Activated CD4-positive, alpha-beta T cell treated with anti-CD3 and anti-CD28 coated beads for 24 hours (primary cell): ENCODE measurements around the gene LRRC3C.
"Not testable (repeated sequence)": the region's sequence is repeated elsewhere in the genome, so short reads cannot be mapped to it uniquely, and the experiment has no call there.

ENCODE experiments used
- DNase-seq, 2 donors: peaks; one replicate each; pipeline ENCODE4 v3.0.0-alpha.2; 2020; ENCODE audit warnings: low read depth in 2 of 2

LRRC3C gene, protein sequence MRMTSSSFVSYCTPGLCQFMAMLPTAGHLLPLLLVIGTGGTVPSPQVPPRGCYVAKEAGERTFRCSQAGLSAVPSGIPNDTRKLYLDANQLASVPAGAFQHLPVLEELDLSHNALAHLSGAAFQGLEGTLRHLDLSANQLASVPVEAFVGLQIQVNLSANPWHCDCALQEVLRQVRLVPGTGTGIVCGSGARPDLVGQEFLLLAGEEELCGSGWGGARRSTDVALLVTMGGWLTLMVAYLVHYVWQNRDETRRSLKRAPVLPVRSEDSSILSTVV

DNA sequence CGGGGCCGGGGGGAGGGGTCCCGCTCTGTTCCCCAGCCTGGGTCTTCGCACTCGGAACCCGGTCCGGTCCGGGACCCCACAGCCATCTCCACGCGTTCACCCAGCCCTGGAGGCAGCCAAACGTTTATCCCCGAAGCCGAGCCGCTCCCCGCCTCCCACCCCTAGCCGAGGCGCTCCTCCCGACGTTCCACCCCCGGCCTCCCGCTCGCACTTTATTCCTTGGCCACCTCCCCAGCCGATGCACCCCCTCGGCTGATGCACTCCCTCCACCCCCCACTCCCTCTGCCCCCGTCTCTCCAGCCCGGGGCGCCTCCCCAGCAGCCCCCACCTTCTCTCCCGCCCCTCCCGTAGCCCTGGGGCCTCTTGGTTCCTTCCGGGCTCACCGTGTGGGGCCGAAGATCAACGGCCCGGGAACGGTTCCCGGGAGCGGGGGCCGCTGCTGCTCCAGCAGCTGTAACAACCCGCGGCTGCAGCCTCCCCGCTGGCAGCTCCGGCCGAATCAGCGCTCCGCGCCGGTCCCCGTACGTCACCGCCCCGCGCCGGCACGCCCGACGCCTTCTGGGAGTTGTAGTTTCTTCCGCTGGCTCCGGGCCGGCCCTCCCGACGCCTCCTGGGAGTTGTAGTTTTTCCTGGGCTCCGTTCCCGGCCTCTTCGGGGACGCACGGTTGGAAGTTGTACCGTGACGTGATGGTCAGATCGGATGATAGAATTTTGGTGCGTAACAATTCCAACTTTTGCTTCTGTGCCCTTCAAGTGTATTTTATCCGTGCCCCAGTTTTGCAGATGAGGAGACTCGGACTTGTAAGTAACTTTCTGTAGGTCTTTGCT is at the start of gene LRRC3C, which contains the start of gene ORMDL3:
Gene LRRC3C (plus strand): TSS at position 632 of the 828 bp plus-strand sequence. CDS start 13,792 bp downstream, outside the sequence.
Gene ORMDL3 (minus strand): TSS at position 501 of the 828 bp plus-strand sequence. CDS start 3,398 bp downstream, outside the sequence.
- DNase-seq, result peak; percentile 83 to 87

GRCh38 chr17:39886102-39886501 is 41.4 kb upstream of the LRRC3C start:
- not testable (repeated sequence) for DNase-seq

GRCh38 chr17:39887078-39887477 is 40.5 kb upstream of the LRRC3C start:
- no peak for DNase-seq

DNA sequence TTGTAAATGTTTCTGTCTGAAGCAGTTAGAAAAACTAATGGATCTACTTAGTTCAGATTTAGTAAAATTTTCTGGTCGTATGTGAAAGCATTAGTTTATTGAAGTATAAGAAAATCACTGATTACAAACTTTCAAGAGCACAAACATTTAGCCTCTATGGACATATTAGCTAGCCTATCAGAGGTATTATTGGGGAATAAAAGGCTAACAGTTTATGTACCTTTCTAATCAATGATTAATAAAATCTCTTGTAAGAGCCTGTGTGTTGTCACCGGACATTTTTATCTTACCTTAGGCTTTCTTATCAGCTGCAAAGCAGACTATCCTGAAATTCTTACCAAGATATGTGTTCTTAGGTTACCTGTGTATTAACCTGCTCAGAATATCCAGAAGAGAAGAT is 38.3 kb upstream of the LRRC3C start:
- DNase-seq, result no peak

GRCh38 chr17:39894681-39895376 is 32.7 kb upstream of the LRRC3C start:
- DNase-seq, result no peak

- DNase-seq, result no peak
Observed at GRCh38 chr17:39898088-39898487, 29.4 kb upstream of the LRRC3C start.

- DNase-seq, result no peak
Observed at GRCh38 chr17:39899215-39899614, 28.3 kb upstream of the LRRC3C start.

DNA sequence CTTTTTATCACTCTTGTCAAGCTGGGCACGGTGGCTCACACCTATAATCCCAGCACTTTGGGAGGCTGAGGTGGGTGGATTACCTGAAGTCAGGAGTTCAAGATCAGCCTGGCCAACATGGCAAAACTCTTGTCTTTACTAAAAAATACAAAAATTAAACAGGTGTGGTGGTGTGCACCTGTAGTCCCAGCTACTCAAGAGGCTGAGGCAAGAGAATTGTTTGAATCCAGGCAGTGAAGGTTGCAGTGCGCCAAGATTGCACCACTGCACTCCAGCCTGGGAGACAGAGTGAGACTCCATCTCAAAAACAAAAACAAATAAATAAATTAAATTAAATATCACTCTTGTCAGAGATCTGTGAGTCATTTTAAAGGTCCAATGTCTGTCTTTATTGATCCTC is 25.5 kb upstream of the LRRC3C start:
- DNase-seq, result not testable (repeated sequence)

DNA sequence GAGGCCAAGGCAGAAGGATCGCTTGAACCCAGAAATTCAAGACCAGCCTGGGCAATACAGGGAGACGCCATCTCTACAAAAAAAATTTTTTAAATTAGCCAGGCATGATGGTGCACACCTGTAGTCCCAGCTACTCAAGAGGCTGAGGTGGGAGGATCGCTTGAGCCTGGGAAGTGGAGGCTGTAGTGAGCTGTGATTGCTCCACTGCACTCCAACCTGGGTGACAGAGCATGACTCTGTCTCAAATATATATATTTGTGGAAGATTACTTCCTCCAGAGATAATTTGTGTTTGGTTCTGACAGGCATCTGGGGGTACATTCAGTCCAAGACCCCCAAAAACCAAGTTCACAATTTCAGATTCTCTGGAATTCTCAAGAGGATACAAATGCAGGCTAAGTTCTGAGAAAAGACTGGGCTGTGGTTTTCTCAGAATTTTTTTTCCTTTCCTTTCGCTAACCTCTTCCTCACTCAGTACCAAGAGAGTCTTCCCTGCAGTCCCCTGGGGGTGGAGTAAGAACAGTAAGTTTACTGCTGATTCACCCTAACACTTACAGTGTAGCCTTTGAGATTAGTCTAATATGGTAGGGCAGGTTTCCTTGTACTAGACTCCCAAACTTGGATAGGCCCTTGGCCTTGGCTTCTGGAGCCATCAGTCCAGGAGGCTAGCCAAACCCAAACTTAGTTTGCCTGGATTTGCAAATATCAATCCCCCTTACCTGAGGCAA is 24.2 kb upstream of the LRRC3C start:
- no peak for DNase-seq

GRCh38 chr17:39904990-39905288 is 22.6 kb upstream of the LRRC3C start:
- no peak for DNase-seq

DNA sequence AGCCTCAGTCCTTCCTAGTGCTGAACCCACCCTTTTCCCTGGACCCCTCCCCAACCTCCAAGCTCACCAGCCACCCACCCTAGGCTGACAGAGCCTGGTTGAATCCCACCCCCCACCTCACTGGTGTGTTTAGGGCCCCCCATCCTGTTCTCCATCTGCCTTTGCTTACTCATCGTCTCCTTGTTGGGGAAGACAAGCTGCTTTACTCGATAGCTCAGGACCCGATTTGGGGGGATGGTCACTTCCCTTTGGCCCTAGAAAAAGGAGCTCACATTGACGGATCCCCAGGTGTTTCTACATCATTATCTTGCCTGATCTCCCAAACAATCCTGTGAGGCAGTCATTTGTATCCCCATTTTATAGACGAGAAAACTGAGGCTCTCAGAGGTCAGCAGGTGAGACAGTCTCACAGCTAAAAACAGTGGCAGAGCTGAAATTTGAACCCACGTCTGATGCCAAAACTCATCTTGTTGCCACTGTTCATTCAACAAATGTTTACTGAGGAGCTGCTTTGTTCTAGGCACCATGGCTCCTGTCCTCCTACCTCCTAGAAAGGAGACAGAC is 18.7 kb upstream of the LRRC3C start:
- DNase-seq, result no peak

DNA sequence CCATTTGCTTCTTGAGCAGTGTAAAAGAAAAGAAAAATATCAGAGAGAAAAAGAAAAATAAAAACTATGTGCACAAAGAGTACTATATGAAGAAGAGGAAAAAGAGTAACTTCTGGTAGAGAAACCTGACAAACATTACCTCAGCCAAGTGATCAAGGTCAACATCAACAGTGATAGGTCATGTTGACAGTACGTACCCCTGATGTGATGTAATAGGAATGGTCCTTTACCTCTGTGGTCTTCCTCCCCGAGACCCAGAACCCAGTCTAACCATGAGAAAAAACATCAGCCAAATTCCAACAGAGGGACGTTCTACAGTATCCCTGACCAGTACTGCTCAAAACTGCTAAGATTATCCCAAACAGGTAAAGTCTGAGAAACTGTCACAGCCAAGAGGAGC is 13.5 kb upstream of the LRRC3C start:
- DNase-seq, result no peak

GRCh38 chr17:39915559-39915958 is 12.0 kb upstream of the LRRC3C start:
- DNase-seq, result no peak

DNA sequence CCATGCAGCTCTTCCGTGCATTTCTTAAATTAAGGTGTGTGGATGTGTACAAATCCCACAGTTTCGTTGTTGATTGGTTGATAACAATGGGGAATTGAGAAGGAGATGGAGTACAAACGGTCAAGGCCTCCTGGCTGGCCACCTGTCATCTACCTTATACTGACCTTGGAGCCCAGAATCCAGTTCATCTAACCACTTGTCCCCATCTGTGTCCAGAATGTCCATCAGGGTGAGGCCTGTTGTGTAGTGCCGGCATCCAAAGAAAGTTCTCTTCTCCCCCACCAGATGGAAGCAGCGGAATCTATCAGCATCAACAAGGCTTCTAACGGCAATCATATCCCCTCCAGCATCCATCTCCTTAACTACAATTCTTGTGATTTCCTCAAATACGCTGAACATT is 10.6 kb upstream of the LRRC3C start:
- no peak for DNase-seq

DNA sequence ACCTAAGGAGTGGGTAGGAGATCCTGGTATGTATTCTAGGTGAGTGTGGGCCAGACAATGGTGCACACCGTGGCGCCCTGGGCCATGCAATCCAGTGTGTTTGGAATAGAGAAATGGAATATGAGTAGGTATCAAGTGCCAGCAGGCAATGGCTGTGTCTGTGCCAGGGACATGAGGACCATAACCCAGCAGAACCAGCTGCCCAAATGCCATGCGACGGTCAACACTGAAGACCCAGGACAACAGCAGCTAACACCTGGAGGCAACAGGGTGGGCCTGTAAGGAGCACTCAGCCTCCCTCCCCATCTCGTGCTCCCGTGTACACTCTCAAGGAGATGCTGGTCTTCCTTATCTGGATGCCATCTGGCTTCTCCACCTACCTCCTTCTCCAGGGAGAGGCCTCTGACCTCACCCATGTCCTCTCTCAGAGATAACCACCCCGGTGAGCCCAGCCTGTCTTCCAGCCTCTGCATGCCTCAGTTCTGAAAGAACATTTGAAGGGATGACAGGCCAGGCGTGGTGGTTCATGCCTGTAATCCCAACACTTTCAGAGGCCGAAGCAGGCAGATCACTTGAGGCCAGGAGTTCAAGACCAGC is 8.3 kb upstream of the LRRC3C start:
- no peak for DNase-seq

- DNase-seq, result peak; percentile 33 to 55
Observed at GRCh38 chr17:39920218-39921210, 7.0 kb upstream of the LRRC3C start.

DNA sequence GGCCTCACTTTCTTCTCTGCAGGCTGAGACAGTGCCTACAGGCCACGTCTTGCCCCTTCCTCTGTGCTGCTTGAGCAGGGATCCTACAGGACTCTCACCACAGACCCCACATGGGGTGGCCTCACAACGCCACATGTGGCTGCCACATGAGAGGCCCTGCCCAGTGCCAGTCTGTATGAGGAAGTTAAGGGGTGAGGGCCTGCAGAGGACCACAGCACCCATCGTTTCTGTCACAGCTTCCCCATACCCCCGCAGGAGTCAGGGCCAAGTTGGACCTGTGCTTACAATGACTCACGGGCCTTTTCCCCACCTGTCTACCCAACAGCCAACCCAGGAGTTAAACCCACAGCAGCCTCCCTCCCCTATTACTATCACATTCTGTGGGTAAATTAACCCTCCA is 6.2 kb upstream of the LRRC3C start:
- no peak for DNase-seq

- no peak for DNase-seq
Observed at GRCh38 chr17:39922006-39922405, 5.5 kb upstream of the LRRC3C start.

- no peak for DNase-seq
Observed at GRCh38 chr17:39923230-39923629, 4.3 kb upstream of the LRRC3C start.
